ENCODE measurements around the gene NUP42.

The NUP42 gene

GRCh38 chr7:23211589-23211988 lies 29.7 kb downstream of the NUP42 start:
- no peak for DNase-seq (ENCODE audit: low read depth)
- H3K4me3 ChIP-seq (ENCODE audit: low read depth, low read length) = no peak overlapping the region
- no peak for TF ChIP-seq CTCF (conservative IDR thresholded peaks at IDR 0.05; ENCODE audit: low read depth, low read length)

GRCh38 chr7:23212395-23212794 lies 30.5 kb downstream of the NUP42 start:
- no peak for TF ChIP-seq CTCF (conservative IDR thresholded peaks at IDR 0.05; ENCODE audit: low read depth, low read length)
- no peak for DNase-seq (ENCODE audit: low read depth)
- H3K4me3 ChIP-seq (ENCODE audit: low read depth, low read length) = no peak overlapping the region

GRCh38 chr7:23212841-23213240 lies 31.0 kb downstream of the NUP42 start:
- DNase-seq (ENCODE audit: low read depth) = no peak
- no peak overlapping the region for H3K4me3 ChIP-seq (ENCODE audit: low read depth, low read length)
- TF ChIP-seq CTCF (conservative IDR thresholded peaks at IDR 0.05; ENCODE audit: low read depth, low read length) = no peak

- DNase-seq (ENCODE audit: low read depth) = no peak
- no peak overlapping the region for H3K4me3 ChIP-seq (ENCODE audit: low read depth, low read length)
- TF ChIP-seq CTCF (conservative IDR thresholded peaks at IDR 0.05; ENCODE audit: low read depth, low read length) = no peak
Measured at GRCh38 chr7:23213755-23214154, 31.9 kb downstream of the NUP42 start.

- no peak for TF ChIP-seq CTCF (conservative IDR thresholded peaks at IDR 0.05; ENCODE audit: low read depth, low read length)
- no peak overlapping the region for H3K4me3 ChIP-seq (ENCODE audit: low read depth, low read length)
- no peak for DNase-seq (ENCODE audit: low read depth)
Measured at GRCh38 chr7:23214423-23214822, 32.6 kb downstream of the NUP42 start.

- no peak for DNase-seq (ENCODE audit: low read depth)
- no peak for TF ChIP-seq CTCF (conservative IDR thresholded peaks at IDR 0.05; ENCODE audit: low read depth, low read length)
- H3K4me3 ChIP-seq (ENCODE audit: low read depth, low read length) = no peak overlapping the region
Measured at GRCh38 chr7:23214938-23215337, 33.1 kb downstream of the NUP42 start.

- DNase-seq (ENCODE audit: low read depth) = peak; percentile 35
- H3K4me3 ChIP-seq (ENCODE audit: low read depth, low read length) = no peak overlapping the region
- TF ChIP-seq CTCF (conservative IDR thresholded peaks at IDR 0.05; ENCODE audit: low read depth, low read length) = no peak
Measured at GRCh38 chr7:23216021-23216420, 34.2 kb downstream of the NUP42 start.

All from choroid plexus epithelial cell (primary cell).